Measurements from ENCODE around the gene NPIPB6.

NPIPB6 gene

DNA sequence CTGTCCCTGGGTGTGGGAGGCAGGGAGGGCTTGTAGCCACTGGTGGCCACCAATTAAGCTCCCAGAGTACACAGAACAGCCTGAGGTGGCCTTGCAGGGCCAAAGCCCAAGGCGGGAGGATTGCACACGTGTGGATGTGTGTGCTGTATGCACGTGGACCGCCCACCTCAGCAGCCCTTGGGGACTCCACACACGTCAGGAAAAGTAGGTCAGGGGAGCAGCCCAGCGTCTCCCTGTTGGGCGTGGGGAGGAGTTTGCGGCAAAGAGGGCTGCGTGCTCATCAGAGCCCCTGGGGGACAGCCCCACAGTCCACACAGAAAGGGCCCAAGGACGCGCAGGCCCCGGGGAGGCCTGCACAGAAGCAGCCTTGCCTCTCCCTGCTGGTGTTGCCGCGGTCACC is 51.4 kb downstream of the NPIPB6 start:
- H3K79me2 ChIP-seq (ENCODE audit: low read length): no peaks in the 10 kb centered on the region
- H3K9ac ChIP-seq (ENCODE audit: low read length): no peak overlapping the region
- no peak overlapping the region for H3K27ac ChIP-seq (ENCODE audit: low read length)
- TF ChIP-seq EZH2phosphoT487 (IDR thresholded peaks at IDR 0.05; ENCODE audit: low read depth): no peak
- no peak for TF ChIP-seq CTCF (IDR thresholded peaks at IDR 0.05; ENCODE audit: low read depth, low read length)
- no peaks in the 10 kb centered on the region for H3K9me3 ChIP-seq (ENCODE audit: insufficient read depth, low read length)
- no peaks in the 10 kb centered on the region for H4K20me1 ChIP-seq (ENCODE audit: insufficient read depth, low read length)
- H3K4me2 ChIP-seq (ENCODE audit: low read length): no peak overlapping the region
- no peak overlapping the region for H2AFZ ChIP-seq (ENCODE audit: low read depth, low read length)
- H3K27me3 ChIP-seq (ENCODE audit: low read depth, low read length): no peaks in the 10 kb centered on the region
- H3K4me3 ChIP-seq (ENCODE audit: low read length): no peak overlapping the region
- H3K4me1 ChIP-seq (ENCODE audit: low read length): no peaks in the 10 kb centered on the region; the same call in 1 of the 2 replicates
- H3K36me3 ChIP-seq (replicated peaks; ENCODE audit: low read depth, low read length): no peaks in the 10 kb centered on the region

GRCh38 chr16:28311413-28311812 is 51.9 kb downstream of the NPIPB6 start:
- H3K4me1 ChIP-seq (ENCODE audit: low read length): no peaks in the 10 kb centered on the region
- no peak overlapping the region for H3K4me3 ChIP-seq (ENCODE audit: low read length)
- TF ChIP-seq CTCF (IDR thresholded peaks at IDR 0.05; ENCODE audit: low read depth, low read length) (no peak), EZH2phosphoT487 (IDR thresholded peaks at IDR 0.05; ENCODE audit: low read depth) (no peak)
- no peak overlapping the region for H3K27ac ChIP-seq (ENCODE audit: low read length)
- no peaks in the 10 kb centered on the region for H3K27me3 ChIP-seq (ENCODE audit: low read depth, low read length)
- no peak overlapping the region for H3K4me2 ChIP-seq (ENCODE audit: low read length)
- H3K9ac ChIP-seq (ENCODE audit: low read length): no peak overlapping the region
- H4K20me1 ChIP-seq (ENCODE audit: insufficient read depth, low read length): no peaks in the 10 kb centered on the region
- H3K36me3 ChIP-seq (replicated peaks; ENCODE audit: low read depth, low read length): no peaks in the 10 kb centered on the region
- no peaks in the 10 kb centered on the region for H3K79me2 ChIP-seq (ENCODE audit: low read length)
- H2AFZ ChIP-seq (ENCODE audit: low read depth, low read length): no peak overlapping the region
- H3K9me3 ChIP-seq (ENCODE audit: insufficient read depth, low read length): no peaks in the 10 kb centered on the region

DNA sequence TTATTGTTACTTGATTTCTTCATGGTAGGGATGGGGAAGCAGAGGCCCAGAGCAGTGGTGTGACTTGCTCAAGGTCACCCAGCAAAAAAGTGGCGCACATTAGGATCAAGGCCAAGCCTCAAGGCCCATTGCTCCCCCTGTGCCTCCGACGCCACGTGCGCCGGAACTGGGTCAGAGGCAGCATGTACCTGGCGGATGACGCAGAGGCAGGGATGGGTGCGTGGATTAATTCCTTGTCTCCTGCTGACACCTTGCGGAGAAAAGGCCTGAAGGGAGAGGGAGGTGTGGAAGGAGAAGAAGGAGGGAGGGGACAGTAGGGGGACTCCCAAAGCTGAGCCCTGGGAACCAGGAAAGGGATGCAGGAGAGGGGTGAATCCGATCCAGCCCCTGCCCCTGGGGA is 52.5 kb downstream of the NPIPB6 start:
- H3K4me1 ChIP-seq (ENCODE audit: low read length): no peaks in the 10 kb centered on the region
- H3K9ac ChIP-seq (ENCODE audit: low read length): no peak overlapping the region
- H4K20me1 ChIP-seq (ENCODE audit: insufficient read depth, low read length): no peaks in the 10 kb centered on the region
- H3K27ac ChIP-seq (ENCODE audit: low read length): no peak overlapping the region
- H3K4me2 ChIP-seq (ENCODE audit: low read length): no peak overlapping the region
- H2AFZ ChIP-seq (ENCODE audit: low read depth, low read length): no peak overlapping the region
- no peaks in the 10 kb centered on the region for H3K79me2 ChIP-seq (ENCODE audit: low read length)
- H3K4me3 ChIP-seq (ENCODE audit: low read length): no peak overlapping the region
- H3K9me3 ChIP-seq (ENCODE audit: insufficient read depth, low read length): no peaks in the 10 kb centered on the region
- H3K36me3 ChIP-seq (replicated peaks; ENCODE audit: low read depth, low read length): no peaks in the 10 kb centered on the region
- no peaks in the 10 kb centered on the region for H3K27me3 ChIP-seq (ENCODE audit: low read depth, low read length)
- no peak for TF ChIP-seq CTCF (IDR thresholded peaks at IDR 0.05; ENCODE audit: low read depth, low read length)

DNA sequence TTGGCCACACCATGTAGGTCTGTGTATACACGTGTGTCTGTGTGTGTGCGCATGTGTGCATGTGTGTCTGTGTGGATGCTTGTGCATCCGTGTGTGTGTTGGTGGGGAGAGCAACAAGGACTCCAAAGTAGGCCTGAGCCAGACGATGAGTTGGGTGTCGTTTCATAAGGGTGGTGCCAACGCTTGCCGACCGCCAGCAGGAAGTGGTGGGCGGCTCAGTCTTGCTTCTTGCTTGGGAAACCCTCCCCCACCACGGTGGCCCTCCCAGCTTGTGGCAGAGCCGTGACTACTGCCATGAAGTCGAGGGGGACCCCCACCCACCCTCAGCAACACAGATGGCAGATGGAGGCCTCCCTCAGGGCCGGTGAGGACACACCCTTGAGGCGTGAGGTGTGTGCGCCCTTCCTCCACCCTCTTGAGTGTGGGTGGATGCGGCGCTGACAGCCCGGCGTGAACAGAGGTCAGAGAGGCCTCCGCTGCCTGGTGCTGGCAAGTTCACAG is 53.4 kb downstream of the NPIPB6 start:
- Histone ChIP-seq H3K4me3 (ENCODE audit: low read length) (no peak overlapping the region), H3K27ac (ENCODE audit: low read length) (no peak overlapping the region), H3K9ac (ENCODE audit: low read length) (no peak overlapping the region)

More for the DNA sequence above, 53.4 kb downstream of the NPIPB6 start:
- H3K9me3 ChIP-seq (ENCODE audit: insufficient read depth, low read length): no peaks in the 10 kb centered on the region
- H4K20me1 ChIP-seq (ENCODE audit: insufficient read depth, low read length): no peaks in the 10 kb centered on the region
- no peak overlapping the region for H2AFZ ChIP-seq (ENCODE audit: low read depth, low read length)
- H3K27me3 ChIP-seq (ENCODE audit: low read depth, low read length): no peaks in the 10 kb centered on the region
- no peaks in the 10 kb centered on the region for H3K36me3 ChIP-seq (replicated peaks; ENCODE audit: low read depth, low read length)
- no peaks in the 10 kb centered on the region for H3K4me1 ChIP-seq (ENCODE audit: low read length)
- no peaks in the 10 kb centered on the region for H3K79me2 ChIP-seq (ENCODE audit: low read length)
- no peak overlapping the region for H3K4me2 ChIP-seq (ENCODE audit: low read length)
- no peak for TF ChIP-seq EZH2phosphoT487 (IDR thresholded peaks at IDR 0.05; ENCODE audit: low read depth)
- no peak for TF ChIP-seq CTCF (IDR thresholded peaks at IDR 0.05; ENCODE audit: low read depth, low read length)
